AG08395 (cell line): Measurements from ENCODE around the gene DOLK.
"Not testable (repeated sequence)": the region's sequence is repeated elsewhere in the genome, so short reads cannot be mapped to it uniquely, and the experiment has no call there.

Source experiments
- DNase-seq: peaks from one replicate; pipeline ENCODE4 v3.0.0; 2012; ENCODE audit warnings: mixed read lengths, low spot score

The DOLK gene

DNA sequence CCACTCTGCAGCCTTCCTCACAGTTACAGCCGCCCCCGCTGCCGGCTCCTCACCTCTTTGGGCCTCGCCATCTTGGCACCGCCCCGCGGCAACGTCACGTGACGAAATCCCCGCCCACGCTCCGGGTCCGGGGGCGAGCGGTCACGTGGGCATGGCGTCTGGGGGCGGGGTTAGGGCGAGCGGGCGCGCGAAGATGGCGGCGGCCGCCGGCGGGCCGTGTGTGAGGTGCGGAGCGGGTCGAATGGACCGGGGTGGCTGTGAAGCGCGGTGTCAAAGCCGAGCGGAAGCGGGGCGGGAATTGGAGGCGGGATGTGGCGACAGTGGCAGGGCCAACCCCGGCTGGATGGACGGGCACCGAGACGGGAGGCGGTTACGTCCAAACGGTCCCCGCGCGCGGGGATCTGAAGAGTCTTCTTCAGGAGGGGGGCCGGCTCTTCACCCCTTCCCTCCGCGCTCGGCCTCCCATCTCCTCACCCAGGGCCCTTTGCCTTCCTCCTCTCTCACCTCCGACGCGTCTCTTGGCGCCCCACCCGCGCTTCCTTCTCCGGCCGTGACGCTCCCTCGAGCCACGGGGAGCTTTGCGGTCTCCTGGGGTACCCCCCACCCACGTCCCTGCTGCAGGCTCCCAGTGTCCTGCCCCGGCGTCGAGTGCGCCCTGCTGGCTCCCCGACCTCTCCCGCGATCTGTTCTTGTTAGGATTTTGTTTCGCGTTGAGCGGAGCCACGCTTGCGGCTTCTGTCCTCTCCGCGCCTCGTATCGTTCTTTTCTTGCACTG, at the start of gene DOLK, which contains the start of gene NUP188:
Gene DOLK, minus strand, starts transcription at position 77 of the 775 bp plus-strand sequence. CDS start 300 bp downstream, outside the sequence.
Gene NUP188, plus strand, starts transcription at position 173 of the 775 bp plus-strand sequence. Its CDS starts 21 bp downstream, at position 194.
- peak; percentile 100 for DNase-seq

DNA sequence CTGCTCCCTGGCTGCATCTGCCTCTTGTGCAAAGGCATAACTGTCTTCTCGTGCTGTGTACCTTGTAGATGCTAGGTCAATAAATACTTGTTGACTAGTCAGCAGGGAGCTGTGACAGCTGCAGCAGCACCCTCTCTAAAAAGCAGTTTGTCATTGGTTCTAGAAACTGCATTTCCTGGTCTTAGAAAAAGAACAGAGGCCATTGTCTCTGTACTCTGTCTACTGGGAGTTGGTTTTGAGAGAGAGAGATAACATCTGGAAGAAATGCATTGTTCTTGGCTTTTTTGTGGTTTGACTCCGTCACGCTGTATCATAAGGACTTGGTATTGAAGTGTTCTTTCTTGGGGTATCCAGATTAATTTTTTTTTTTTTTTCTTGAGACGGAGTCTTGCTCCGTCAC, 48.4 kb upstream of the DOLK start:
- no peak for DNase-seq

DNA sequence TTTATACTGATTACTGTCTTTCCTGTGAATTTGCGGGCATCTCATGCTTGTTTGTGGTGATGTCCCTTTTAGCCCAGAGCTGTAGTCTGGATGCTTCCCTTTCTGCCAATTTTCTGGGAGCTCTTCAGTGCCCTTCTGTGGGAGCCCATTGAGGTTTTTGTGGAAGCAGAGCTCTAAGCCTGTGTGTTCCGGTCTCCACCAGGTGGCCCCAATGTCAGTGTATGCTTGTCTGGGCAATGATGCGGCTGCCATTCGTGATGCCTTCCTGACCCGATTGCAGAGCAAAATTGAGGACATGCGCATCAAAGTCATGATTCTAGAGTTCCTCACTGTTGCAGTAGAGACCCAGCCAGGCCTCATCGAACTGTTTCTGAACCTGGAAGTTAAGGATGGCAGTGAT, 45.6 kb upstream of the DOLK start:
- peak; percentile 20 for DNase-seq

DNA sequence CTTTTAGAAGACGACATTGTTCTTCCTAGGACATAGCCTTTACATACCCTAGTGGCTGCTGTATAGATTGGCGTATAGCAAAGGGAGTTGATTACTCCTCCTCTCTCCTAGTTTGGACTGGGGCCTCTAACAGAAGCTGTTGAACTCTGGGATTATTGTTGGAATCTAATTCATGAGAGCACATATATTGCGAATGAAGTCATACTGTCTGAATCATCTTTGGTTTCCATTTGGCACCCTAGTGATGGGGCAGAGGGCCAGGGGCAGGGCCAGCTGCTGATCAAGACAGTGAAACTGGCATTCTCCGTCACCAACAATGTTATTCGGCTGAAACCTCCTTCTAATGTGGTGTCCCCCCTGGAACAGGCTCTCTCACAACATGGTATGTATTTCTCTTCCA, 40.4 kb upstream of the DOLK start:
- DNase-seq: peak; percentile 91

DNA sequence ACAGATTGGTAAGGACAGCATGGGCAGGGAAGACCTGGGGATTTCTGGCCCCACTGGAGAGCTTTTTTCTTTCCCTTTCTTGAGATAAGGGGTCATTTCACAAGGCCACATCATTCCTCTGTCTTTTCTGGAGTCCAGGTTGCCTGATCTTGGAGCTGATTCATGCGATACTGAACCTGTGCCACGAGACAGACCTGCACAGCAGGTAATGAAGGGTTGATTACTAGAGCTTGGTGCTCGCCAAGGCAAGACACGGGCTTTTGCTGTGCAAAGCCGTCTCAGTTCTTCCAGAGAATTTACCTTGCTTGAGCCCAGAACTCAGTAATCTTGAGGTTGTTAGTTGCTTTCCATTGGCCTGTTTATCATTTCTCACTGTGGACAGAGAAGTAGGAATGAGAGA, 39.3 kb upstream of the DOLK start:
- no peak for DNase-seq

DNA sequence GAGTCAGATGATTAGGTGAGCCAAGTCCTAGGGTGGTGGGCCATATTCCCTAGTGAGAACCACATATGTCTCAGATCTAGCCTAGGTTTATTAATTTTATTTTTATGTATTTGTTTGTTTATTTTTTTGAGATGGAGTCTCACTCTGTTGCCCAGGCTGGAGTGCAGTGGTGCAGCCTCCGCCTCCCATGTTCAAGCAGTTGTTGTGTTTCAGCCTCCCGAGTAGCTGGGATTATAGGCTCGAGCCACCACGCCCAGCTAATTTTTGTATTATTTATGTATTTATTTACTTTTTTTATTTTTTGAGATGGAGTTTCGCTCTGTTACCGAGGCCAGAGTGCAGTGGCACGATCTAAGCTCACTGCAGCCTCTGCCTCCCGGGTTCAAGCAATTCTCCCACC, 36.1 kb upstream of the DOLK start:
- DNase-seq: no peak

DNA sequence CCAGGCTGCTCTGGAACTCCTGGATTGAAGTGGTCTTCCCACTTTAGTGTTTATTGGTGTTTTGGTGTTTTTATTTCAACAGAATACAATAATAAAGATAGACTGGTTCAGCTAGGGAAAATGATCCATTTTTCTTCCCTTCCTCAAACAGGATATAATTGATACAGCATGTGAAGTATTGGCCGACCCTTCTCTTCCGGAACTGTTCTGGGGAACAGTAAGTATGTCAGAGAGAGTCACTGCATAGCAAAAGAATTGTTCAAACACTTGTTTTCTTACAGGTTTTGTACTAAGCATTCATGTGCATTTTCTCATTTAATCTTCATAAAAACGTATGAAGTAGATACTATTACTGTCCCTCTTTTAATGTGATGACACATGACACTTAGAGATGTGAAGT, 31.7 kb upstream of the DOLK start:
- DNase-seq: no peak

DNA sequence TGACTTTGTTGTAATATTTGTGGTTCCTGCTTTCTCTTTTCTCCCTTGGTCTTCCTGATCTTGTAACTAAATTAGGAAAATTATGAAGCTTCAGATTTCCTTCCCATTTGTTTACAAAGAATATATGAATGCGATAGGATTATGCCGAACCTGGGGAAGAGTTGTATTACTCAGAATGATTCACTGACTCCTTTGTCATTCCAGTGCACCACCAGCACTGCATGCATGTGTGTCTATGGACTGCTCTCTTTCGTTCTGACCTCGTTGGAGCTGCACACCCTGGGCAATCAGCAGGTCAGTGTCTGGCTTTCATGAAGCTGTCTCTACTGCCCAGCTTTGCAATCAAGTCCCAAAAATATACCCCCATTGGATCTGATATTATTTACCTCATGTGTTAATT, 25.6 kb upstream of the DOLK start:
- peak; percentile 76 for DNase-seq

DNA sequence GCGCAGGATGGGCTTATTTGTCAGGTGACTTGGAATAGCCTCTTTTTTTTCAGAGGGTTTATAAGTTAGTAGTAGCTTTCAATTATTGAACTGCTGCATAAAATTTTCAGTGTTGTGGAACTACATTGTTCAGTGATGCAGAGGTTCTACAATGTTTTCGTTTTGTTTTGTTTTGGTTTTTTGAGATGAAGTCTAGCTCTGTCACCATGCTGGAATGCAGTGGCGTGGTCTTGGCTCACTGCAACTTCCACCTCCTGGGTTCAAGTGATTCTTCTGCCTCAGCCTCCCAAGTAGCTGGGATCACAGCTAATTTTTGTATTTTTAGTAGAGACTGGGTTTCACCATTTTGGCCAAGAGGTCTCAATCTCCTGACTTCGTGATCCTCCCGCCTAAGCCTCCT, 22.1 kb upstream of the DOLK start:
- no peak for DNase-seq

DNA sequence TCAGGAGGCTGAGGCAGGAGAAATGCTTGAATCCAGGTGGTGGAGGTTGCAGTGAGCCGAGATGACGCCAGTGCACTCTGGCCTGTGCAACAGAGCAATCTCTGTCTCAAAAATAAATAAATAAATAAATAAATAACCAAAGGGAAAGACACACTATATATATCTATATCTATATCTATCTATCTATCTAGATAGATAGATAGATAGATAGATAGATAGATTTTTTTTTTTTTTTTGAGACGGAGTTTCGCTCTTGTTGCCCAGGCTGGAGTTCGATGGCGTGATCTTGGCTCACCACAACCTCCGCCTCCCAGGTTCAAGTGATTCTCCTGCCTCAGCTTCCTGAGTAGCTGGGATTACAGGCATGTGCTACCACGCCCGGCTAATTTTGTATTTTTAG, 14.0 kb upstream of the DOLK start:
- DNase-seq: not testable (repeated sequence)

DNA sequence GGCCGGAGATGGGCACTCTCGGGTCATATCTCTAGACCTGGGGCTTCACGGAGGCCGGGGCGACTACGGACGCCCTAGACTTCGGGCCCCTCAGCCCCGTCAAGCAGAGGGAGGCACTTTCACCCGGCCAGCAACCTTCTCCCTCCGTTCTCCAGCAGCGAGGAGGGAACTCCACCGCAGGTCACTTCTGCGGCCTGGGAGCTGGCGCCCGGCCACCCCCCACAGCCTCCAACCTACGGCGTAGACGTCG, 201 bp downstream of the DOLK start:
- DNase-seq: no peak

DNA sequence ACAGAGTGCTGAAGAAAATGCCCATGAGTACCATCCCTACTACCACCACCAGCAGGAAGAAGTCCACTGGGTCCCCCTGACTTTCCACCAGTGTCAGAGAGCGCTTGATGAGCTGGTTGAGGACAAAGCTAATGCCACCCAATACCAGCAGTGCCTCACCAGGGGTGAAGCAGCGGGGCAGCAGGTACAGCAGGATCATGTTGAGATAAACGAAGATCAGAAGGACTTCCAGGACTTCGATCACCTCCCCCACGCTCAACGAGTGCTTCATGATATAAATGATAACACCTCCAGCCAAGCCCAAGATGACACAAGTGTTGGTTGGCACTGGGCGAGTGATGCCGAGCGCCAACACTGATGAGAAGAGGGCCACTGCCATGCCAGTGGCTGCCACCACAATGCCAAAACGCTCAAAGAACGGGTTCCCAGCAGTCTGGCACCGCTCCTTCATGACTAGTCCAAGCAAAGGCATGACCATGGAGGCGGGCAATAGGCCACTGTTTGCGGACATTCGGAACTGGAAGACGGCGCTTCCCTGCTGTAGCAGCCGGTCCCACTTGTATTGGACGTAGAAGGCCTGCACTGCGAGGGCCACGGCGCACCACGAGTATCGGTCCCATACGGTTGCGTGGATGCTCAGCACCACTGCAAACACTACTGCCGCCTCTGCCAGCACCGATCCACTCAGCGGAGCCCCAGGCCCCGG, 679 bp downstream of the DOLK start:
- DNase-seq: peak; percentile 39

DNA sequence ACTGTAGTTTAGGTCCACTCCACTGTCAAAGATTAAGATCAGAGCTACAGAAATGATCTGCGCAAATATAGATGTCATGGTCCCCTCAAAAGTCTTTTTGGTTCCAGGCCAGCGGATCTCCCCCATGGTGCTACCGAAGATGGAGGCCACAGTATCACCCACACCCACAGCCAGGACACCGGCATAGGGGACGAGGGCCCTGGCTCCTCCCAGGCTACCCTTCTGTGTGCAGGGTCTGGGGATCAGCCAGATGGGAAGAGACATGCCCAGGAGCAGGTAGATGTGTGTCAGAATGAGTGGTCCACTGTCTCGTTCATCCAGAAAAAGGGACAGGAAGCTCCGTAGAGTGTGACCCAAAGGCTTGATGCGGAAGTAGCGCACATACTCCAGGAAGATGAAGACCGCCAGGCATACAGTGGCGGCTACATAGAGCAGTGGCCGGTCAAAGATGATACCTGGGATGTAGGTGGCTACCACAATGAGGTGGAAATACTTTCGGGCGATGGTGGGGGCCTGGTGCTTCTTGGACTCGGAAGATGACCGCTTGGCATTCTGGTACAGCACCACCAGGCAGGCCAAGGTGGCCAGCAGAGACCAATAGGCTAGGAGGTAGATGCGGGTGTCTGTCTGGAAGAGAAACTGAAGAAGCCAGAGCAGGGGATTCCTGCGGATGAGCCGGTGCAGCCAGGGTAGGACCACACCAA, 1.5 kb downstream of the DOLK start:
- no peak for DNase-seq

DNA sequence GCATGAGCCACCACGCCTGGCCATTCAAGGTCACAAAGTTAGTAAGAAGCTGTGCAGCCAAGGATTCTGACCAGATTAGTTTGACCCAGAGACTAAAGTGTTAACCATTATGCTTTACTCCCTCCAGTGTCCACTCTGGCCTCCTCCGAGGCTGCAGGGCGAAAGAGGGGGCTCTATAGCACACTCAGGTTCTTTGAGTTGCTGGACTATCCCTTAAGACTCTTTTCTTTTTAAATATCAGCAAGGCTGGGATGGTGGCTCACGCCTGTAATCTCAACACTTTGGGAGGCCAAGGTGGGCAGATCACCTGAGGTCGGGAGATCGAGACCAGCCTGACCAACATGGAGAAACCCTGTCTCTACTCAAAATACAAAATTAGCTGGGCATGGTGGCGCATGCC, 2.4 kb downstream of the DOLK start:
- DNase-seq: not testable (repeated sequence)

DNA sequence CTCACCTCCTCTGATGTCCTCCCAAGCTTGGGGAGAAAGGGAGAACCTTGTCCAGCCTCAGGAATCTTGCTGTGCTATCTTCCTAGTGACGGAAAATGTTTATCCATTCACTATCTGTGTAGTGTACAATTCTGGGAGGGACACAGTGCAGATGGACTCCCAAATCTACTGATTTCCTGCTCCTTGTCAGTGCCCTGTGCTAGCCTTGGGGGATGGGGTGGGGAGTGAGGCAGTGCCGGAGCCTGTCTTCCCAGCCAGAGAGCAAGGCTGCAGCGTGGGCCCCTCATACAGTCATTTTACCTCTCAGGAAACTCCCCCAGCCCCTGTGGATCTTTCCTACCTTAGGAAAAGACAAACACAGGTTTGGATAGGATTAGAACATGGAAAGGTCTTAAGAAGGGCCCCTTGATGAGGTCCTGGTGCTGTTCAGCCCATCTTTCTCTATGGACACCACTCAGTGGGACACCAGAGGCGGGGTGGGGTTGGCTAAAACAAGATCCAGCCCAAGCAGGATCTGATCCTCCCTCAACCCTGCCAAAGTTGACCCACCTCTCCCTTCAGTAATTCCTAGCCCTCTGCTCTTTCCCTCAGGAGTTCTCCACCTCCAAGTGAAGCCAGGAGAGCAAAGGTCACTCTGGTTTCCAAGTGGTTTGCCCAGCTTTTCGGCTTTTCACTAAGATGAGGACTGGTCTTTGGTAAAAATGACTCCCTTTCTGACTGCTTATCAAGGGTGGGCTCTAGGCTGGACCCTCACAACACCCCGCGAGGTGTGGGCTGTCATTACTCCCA, 3.4 kb downstream of the DOLK start:
- DNase-seq: no peak

DNA sequence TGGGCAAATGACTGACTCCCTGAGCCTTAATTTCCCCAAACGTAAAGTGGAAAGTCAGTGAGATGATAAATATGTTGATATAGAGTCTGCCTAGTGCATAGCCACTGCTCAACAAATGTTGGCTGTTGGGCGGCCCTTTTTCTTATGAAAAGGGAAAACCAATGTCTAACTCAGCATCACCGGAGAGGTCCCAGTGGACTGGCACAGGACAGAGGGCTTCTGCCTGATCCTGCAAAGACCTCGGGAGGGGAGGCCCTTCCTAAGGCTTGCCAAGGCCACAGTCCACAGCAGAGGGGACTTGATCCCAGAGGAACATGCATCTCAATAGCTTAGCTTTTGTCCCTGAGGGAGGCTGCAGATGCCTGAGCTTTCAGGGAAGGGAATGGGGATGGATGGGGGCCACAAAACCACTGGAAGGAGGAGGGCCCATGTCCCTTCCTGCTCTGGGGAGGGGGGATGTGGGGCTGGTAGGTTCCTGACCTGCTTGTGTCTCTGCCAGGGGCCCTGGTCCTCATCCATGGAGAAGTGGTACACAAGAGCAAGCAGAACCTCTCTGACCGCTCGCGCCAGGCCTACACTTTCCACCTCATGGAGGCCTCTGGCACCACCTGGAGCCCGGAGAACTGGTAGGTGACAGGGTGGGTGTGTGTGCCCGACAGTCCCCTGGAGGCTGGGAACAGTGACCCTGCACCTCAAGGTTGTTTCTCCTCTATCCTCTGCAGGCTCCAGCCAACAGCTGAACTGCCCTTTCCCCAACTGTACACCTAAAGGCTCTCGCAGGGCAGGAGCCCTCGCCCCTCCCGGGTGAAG, 6.3 kb downstream of the DOLK start:
- no peak for DNase-seq

DNA sequence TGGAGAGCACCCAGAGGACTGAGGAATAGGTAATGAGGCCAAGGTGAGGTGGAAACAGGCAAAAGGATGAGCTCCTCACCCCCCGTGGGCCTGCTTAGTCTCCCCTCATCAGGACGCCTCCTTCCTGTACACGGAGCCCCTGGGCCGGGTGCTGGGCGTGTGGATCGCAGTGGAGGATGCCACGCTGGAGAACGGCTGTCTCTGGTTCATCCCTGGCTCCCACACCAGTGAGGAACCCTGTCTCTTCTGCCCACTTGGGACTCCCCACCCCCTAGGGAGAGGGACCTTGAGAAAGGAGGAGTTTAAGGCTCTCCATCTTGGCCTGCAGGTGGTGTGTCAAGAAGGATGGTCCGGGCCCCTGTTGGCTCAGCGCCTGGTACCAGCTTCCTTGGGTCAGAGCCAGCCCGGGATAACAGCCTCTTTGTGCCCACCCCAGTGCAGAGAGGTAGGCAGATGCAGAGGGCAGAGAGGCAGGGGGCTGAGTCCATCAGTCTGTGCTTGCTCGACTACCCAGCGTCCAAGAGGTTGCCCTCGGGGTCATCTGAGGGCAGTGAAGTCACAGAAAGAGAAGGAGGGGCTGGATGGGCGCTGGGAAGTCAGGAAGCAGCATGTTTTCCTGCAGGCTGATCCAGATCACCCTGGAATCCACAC, 7.0 kb downstream of the DOLK start:
- no peak for DNase-seq

DNA sequence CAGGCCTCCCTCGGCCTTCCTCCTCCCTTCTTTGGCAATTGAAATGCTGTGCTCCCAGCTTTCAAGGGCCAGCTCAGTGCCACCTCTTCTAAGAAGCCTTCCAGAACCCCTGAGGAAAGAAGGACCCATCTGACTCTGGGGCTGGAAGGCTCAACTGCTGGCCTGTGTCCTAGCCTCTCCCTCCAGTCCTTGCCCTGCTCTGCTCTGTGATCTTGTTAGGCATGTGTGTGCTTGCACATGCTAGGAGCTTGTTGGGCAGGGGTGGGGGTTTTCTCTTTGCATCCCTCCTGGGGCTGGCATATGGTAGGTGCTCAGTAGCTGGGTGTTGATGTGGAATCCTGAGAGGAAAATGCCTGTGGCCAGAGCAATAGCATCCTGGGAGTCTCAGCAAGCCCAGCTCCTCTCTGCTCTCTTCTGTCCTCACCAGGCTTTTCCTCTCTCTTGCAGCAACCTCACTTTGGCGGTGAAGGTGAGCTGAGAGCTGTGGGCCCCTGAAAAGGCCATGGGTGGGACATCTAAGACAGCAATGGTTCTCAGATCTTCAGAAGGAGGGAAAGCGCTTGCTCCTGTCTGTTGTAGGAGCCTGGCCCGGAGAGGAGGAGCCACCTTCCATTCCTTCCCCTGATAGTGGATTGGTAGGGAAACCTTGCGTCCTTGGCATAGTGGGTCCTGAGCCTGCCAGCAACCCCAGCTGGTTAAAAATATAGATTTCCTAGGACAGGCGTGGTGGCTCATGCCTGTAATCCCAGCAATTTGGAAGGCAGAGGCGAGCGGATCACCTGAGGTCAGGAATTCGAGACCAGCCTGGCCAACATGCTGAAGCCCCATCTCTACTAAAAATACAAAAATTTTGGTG, 9.9 kb downstream of the DOLK start:
- DNase-seq: no peak

DNA sequence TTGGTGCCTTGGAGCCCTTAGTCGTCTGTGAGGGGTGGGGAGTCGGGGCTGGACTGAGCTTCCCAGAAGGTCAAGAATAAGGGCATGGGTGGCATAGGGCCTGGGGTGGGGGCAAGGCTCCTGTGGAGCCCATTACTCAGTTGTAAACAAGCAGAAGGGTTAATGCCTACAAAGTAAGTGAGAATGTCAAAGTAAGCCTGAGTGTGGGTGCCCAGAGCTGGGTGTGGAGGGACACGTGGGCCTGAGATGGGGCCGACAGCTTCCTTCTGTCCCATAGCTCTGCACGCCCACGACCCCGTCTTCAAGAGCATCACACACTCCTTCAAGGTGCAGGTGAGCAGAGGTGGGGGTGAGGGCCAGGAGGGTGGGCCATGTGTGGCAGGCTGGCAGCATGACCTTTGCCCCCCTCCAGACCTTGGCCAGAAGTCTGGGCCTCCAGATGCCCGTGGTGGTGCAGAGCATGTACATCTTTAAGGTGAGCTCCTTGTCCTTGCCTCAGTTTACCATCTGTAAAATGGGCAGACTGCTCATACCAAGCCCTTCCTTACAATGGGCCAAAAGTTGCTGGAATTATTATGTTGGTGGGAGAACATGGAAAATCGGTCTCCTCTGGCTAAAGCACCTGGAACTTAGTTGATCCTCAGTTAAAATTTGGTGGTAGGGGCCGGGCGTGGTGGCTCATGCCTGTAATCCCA, 11.1 kb downstream of the DOLK start:
- no peak for DNase-seq
